IMR-90 (cell line): ENCODE measurements around the gene AHCYL2. TPM values are rescaled to one million over a fixed set of nuclear protein-coding genes. Genes with fewer than 3 reads are reported as not detected.

Source experiments
- ATAC-seq: fragments of 200-7000 bp; cut with Tn5 transposase; 2 replicates; pipeline ENCODE4 v1.9.1; 2020; ENCODE audit warnings: low read depth, mild to moderate bottlenecking, moderate library complexity
- BruUV-seq: library from RNA; stranded (reverse); fragments of 400-500 nt; replicated peaks from 2 replicates; lab custom pipeline; 2021; lab: Mats Ljungman, UMichigan
- CTCF ChIA-PET: fragments of 300-600 bp; formaldehyde crosslinking; extraction: SDS; loops from one replicate; lab custom pipeline; 2021; ENCODE audit warnings: antibody characterized with exemption; lab: Yijun Ruan, JAX
- POLR2A ChIA-PET: fragments of 300-600 bp; sonication (Branson Sonifier 250); formaldehyde crosslinking; loops from one replicate; lab custom pipeline; 2022; ENCODE audit warnings: antibody characterized with exemption; ENCODE audit not compliant: unreplicated experiment; lab: Charles Lee
- DNase-seq: peaks from one replicate; pipeline ENCODE4 v3.0.0; 2013
- H2AFZ ChIP-seq: replicated peaks from 2 replicates; pipeline ENCODE3; 2013; ENCODE audit warnings: low read length, mild to moderate bottlenecking; ENCODE audit not compliant: poor library complexity
- H2AK5ac ChIP-seq: 2 replicates; pipeline ENCODE4 v1.6.1; 2013; ENCODE audit warnings: low read depth, low read length, inconsistent platforms
- H2AK9ac ChIP-seq: replicated peaks from 2 replicates; pipeline ENCODE3; 2013; ENCODE audit warnings: mild to moderate bottlenecking, low read depth, low read length, moderate library complexity; ENCODE audit not compliant: poor library complexity
- H2BK120ac ChIP-seq: 2 replicates; pipeline ENCODE4 v1.6.1; 2013; ENCODE audit warnings: low read depth, low read length, inconsistent platforms
- H2BK15ac ChIP-seq: 3 replicates; pipeline ENCODE4 v1.6.1; 2013; ENCODE audit warnings: low read depth, low read length, inconsistent platforms
- H2BK20ac ChIP-seq: 2 replicates; pipeline ENCODE4 v1.6.1; 2013; ENCODE audit warnings: low read depth, mild to moderate bottlenecking, inconsistent platforms, low read length, moderate library complexity
- H2BK5ac ChIP-seq: 2 replicates; pipeline ENCODE4 v1.6.1; 2013; ENCODE audit warnings: mild to moderate bottlenecking, low read depth, low read length, inconsistent platforms; ENCODE audit not compliant: poor library complexity, severe bottlenecking
- H3K14ac ChIP-seq: replicated peaks from 2 replicates; pipeline ENCODE4 v1.6.1; 2013; ENCODE audit warnings: low read depth, low read length, inconsistent platforms
- H3K18ac ChIP-seq: 2 replicates; pipeline ENCODE4 v1.6.1; 2013; ENCODE audit warnings: low read depth, low read length, control low read depth
- H3K23ac ChIP-seq: 2 replicates; pipeline ENCODE4 v1.6.1; 2013; ENCODE audit warnings: low read depth, low read length, inconsistent platforms
- H3K27ac ChIP-seq: 2 replicates; pipeline ENCODE4 v1.5.1; 2013; ENCODE audit warnings: mild to moderate bottlenecking, control low read depth, low read length; ENCODE audit not compliant: insufficient read depth
- H3K27me3 ChIP-seq: 2 replicates; pipeline ENCODE4 v1.6.1; 2013; ENCODE audit warnings: low read length; ENCODE audit not compliant: control insufficient read depth, insufficient read depth
- H3K36me3 ChIP-seq: 2 replicates; pipeline ENCODE4 v1.6.1; 2013; ENCODE audit warnings: low read length, mixed read lengths; ENCODE audit not compliant: control insufficient read depth, insufficient read depth
- H3K4ac ChIP-seq: 2 replicates; pipeline ENCODE4 v1.6.1; 2013; ENCODE audit warnings: low read depth, low read length, inconsistent platforms
- H3K4me1 ChIP-seq: 2 replicates; pipeline ENCODE4 v1.6.1; 2013; ENCODE audit warnings: low read length, mixed read lengths; ENCODE audit not compliant: control insufficient read depth, insufficient read depth
- H3K4me2 ChIP-seq: 2 replicates; pipeline ENCODE4 v1.6.1; 2013; ENCODE audit warnings: low read depth, mild to moderate bottlenecking, control low read depth, low read length, moderate library complexity
- H3K4me3 ChIP-seq: 2 replicates; pipeline ENCODE4 v1.5.1; 2013; ENCODE audit warnings: low read depth, mild to moderate bottlenecking, control low read depth, low read length, moderate library complexity; ENCODE audit not compliant: insufficient read depth
- H3K56ac ChIP-seq: 2 replicates; pipeline ENCODE4 v1.6.1; 2013; ENCODE audit warnings: low read length, inconsistent platforms; ENCODE audit not compliant: insufficient read depth; ENCODE audit errors: extremely low read depth
- H3K79me1 ChIP-seq, 2 experiments: 2 replicates each; pipeline ENCODE4 v1.6.1; 2013; ENCODE audit warnings: low read length in 2 of 2, inconsistent platforms in 1 of 2, low read depth in 1 of 2
- H3K9ac ChIP-seq: 2 replicates; pipeline ENCODE4 v1.6.1; 2013; ENCODE audit warnings: low read depth, low read length, control low read depth
- H3K9me1 ChIP-seq: 2 replicates; pipeline ENCODE4 v1.6.1; 2013; ENCODE audit warnings: low read length, inconsistent platforms; ENCODE audit not compliant: insufficient read depth
- H3K9me3 ChIP-seq: 2 replicates; pipeline ENCODE4 v1.6.1; 2013; ENCODE audit warnings: low read length; ENCODE audit not compliant: control insufficient read depth, insufficient read depth
- H4K20me1 ChIP-seq: 2 replicates; pipeline ENCODE4 v1.6.1; 2013; ENCODE audit warnings: low read length, inconsistent platforms; ENCODE audit not compliant: insufficient read depth
- H4K5ac ChIP-seq: 2 replicates; pipeline ENCODE4 v1.6.1; 2013; ENCODE audit warnings: mild to moderate bottlenecking, low read depth, low read length, control low read depth
- H4K8ac ChIP-seq, 2 experiments: 2 replicates each; pipeline ENCODE4 v1.6.1; 2013; ENCODE audit warnings: low read depth in 2 of 2, low read length in 2 of 2, control low read depth in 1 of 2, inconsistent platforms in 1 of 2
- H4K91ac ChIP-seq: 2 replicates; pipeline ENCODE4 v1.6.1; 2013; ENCODE audit warnings: low read depth, low read length, inconsistent platforms; ENCODE audit not compliant: insufficient read depth
- CEBPB ChIP-seq: IDR thresholded peaks from 2 replicates; pipeline ENCODE4 v1.6.1; 2012; ENCODE audit warnings: low read depth, low read length, improper control_type of control experiment
- RFX5 ChIP-seq: IDR thresholded peaks from 2 replicates; pipeline ENCODE4 v1.8.0; 2012; ENCODE audit warnings: low read depth, mild to moderate bottlenecking, low read length, moderate library complexity
- WGBS, 2 experiments: methylation state at CpG; one replicate each; pipeline versions ENCODE4 v1.1.5 to v1.1.7; 2013; ENCODE audit warnings: missing lambda C conversion rate in 2 of 2; ENCODE audit not compliant: insufficient read length in 1 of 2; ENCODE audit errors: extremely low coverage in 2 of 2; 5-methylcytosine and 5-hydroxymethylcytosine counted together
- dilution Hi-C: fragments of 300-500 bp; cut with HindIII; formaldehyde crosslinking; loops from one replicate; pipeline ENCODE4 v1.14.3; 2018; ENCODE audit warnings: low sequenced_read_pairs; ENCODE audit not compliant: unreplicated experiment
- in situ Hi-C: fragments of 300-500 bp; cut with MboI; formaldehyde crosslinking; loops from 3 replicates; pipeline ENCODE4 v1.14.3; 2019; ENCODE audit warnings: low sequenced_read_pairs, inconsistent platforms, mixed read lengths
- intact Hi-C: fragments of 100-400 bp; cut with micrococcal nuclease; formaldehyde crosslinking; loops from 2 replicates; pipeline ENCODE4 v1.10.0; 2022
- polyA plus RNA-seq, 3 experiments: library from polyadenylated mRNA; depleted of rRNA; stranded (reverse); fragments of >200 nt; gene quantifications; 2 replicates each; pipeline ENCODE4 v1.2.3, GENCODE V29; 2012; ENCODE audit warnings: low replicate concordance in 1 of 3
- total RNA-seq: library from RNA; depleted of rRNA; stranded (reverse); fragments of >200 nt; gene quantifications from 2 replicates; pipeline ENCODE4 v1.2.3, GENCODE V29; 2012

Gene AHCYL2
- total and polyA plus RNA-seq, 2 of the 4 experiments (the other 2 are of a cell fraction), result 5.7 to 7.6 TPM

DNA sequence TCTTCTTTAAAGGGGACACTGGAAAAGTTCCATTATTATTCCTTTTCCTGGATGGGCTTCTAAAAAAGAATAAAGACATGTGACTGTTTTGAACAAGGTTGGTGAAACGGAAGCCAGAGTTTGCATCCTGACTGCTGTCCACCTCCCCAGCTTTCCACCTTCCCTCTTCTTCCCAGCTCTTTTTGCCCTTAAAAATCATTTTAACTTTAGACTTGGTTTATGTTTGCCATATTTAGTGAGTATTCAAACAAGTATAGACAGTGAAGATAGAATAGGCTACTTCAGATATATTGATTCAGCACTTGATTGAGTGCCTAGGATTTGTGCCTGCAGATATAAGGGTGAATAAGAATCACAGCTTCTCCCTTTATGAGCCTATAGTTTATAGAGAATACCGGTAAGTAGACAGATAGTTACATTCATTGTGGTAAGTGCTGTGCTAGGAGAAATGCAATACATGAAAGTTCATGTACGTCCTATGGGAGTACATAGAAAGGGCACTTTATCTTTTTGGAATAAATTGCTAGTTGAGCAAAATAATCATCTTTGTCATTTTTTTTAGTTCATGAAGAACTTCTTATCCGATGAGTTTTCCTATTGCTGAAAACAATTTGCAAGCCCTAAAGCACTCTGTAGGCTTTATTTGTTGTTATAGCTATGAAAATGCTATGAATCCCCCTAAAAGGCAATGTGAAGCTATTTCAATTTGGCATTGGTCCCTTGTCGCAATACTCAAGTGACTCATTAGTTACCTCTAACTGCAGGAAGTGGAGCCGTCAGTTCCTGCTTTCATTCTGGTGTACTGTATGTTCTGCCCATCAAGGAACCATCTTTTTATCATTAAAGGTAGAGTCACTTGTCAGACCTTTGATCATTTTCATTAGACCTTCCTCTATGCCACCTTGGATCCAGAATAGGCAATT lies 152.2 kb downstream of the AHCYL2 start:
- H3K4ac ChIP-seq, result no peak overlapping the region
- 0 out of 2 replicates have a peak, but pooled peaks cover 1% of the 10 kb centered on the region for H3K36me3 ChIP-seq
- intact Hi-C loops, result no loop called here
- no peak overlapping the region for H2AK5ac ChIP-seq
- H3K27me3 ChIP-seq, result no peaks in the 10 kb centered on the region
- no peak overlapping the region for H2BK5ac ChIP-seq
- no peak overlapping the region; the same call in 1 of the 2 replicates for H2BK20ac ChIP-seq
- POLR2A ChIA-PET, result no interaction called here
- no peak overlapping the region for H3K18ac ChIP-seq
- no peak overlapping the region; a peak in 1 of 4 replicates for H4K8ac ChIP-seq
- H2AFZ ChIP-seq, result no peak overlapping the region
- CTCF ChIA-PET, result interaction anchor here (1.0 to 2.3 kb wide), 6 partner anchors 8 to 159 kb away, joined by 3 to 9 read pairs (median 4); no protein-coding TSS in a partner anchor
- H3K9me3 ChIP-seq, result no peaks in the 10 kb centered on the region
- no peak overlapping the region for H3K27ac ChIP-seq
- peak overlapping the region; percentile 40; the same call in 1 of the 2 replicates for H3K4me2 ChIP-seq
- no peak overlapping the region for H3K4me3 ChIP-seq
- dilution Hi-C loops, result no loop called here
- H4K5ac ChIP-seq, result no peak overlapping the region
- H4K20me1 ChIP-seq, result no peaks in the 10 kb centered on the region
- no peak overlapping the region for H2BK15ac ChIP-seq
- in situ Hi-C loops, result no loop called here
- BruUV-seq, result no TSS peak
- TF ChIP-seq RFX5, result no peak
- peak; percentile 85 for TF ChIP-seq CEBPB
- no peak overlapping the region for H2BK120ac ChIP-seq
- DNase-seq, result peak; percentile 65
- 20% methylated on average over 1 of the region's 6 CpGs; no CpG with 5 or more reads in 1 of the 2 experiments for WGBS, 2 experiments
- H3K4me1 ChIP-seq, result peaks cover 3% of the 10 kb centered on the region; the same call in 1 of the 2 replicates
- H3K9ac ChIP-seq, result no peak overlapping the region
- peak; percentile 76 for ATAC-seq
- no peaks in the 10 kb centered on the region for H3K79me1 ChIP-seq
- H3K23ac ChIP-seq, result no peak overlapping the region
- H3K9me1 ChIP-seq, result 0 out of 2 replicates have a peak, but pooled peaks cover 2% of the 10 kb centered on the region
- H3K14ac ChIP-seq, result no peak overlapping the region
- no peak overlapping the region for H4K91ac ChIP-seq
- H3K56ac ChIP-seq, result no peak overlapping the region
- no peak overlapping the region for H2AK9ac ChIP-seq
